CD4-positive, alpha-beta T cell treated with Interleukin-10 for 1 hour (primary cell): ENCODE data around the gene GADD45G.

Source experiments
- DNase-seq: peaks from one replicate; pipeline ENCODE4 v3.0.0-alpha.2; 2020

Gene GADD45G

GRCh38 chr9:89604729-89605464 lies at the start of gene GADD45G:
GADD45G (plus strand) TSS chr9:89605012; CDS start chr9:89605122, 110 bp downstream.
- DNase-seq: peak; percentile 90

- DNase-seq: no peak
Observed at GRCh38 chr9:89555036-89555415, 49.8 kb upstream of the GADD45G start.

GRCh38 chr9:89555451-89556375 lies 49.1 kb upstream of the GADD45G start:
- DNase-seq: no peak

GRCh38 chr9:89558196-89558899 lies 46.5 kb upstream of the GADD45G start:
- no peak for DNase-seq

- DNase-seq: no peak
Observed at GRCh38 chr9:89558948-89559347, 45.9 kb upstream of the GADD45G start.

- no peak for DNase-seq
Observed at GRCh38 chr9:89562186-89562814, 42.5 kb upstream of the GADD45G start.

GRCh38 chr9:89563571-89564345 lies 41.1 kb upstream of the GADD45G start:
- DNase-seq: no peak

GRCh38 chr9:89564346-89564878 lies 40.4 kb upstream of the GADD45G start:
- DNase-seq: no peak

- no peak for DNase-seq
Observed at GRCh38 chr9:89567649-89568048, 37.2 kb upstream of the GADD45G start.

GRCh38 chr9:89574309-89574708 lies 30.5 kb upstream of the GADD45G start:
- DNase-seq: no peak

- peak; percentile 57 for DNase-seq
Observed at GRCh38 chr9:89576404-89576839, 28.4 kb upstream of the GADD45G start.

GRCh38 chr9:89577363-89577762 lies 27.4 kb upstream of the GADD45G start:
- no peak for DNase-seq

- peak; percentile 18 for DNase-seq
Observed at GRCh38 chr9:89579741-89580385, 24.9 kb upstream of the GADD45G start.

- DNase-seq: no peak
Observed at GRCh38 chr9:89586311-89586710, 18.5 kb upstream of the GADD45G start.

GRCh38 chr9:89588271-89588879 lies 16.4 kb upstream of the GADD45G start:
- DNase-seq: no peak

- no peak for DNase-seq
Observed at GRCh38 chr9:89590415-89590814, 14.4 kb upstream of the GADD45G start.

- DNase-seq: no peak
Observed at GRCh38 chr9:89591274-89592212, 13.3 kb upstream of the GADD45G start.

GRCh38 chr9:89592213-89592815 lies 12.5 kb upstream of the GADD45G start:
- DNase-seq: no peak
